Astrocyte of the spinal cord (primary cell): ENCODE measurements around the gene SMC4.
A peak's percentile ranks its signal among the peaks of the same experiment; 100 is the strongest.
"Not testable (repeated sequence)": the region's sequence is repeated elsewhere in the genome, so short reads cannot be mapped to it uniquely, and the experiment has no call there.

Experiments used
- DNase-seq: peaks from one replicate; pipeline ENCODE4 v3.0.0; 2011; ENCODE audit warnings: low read depth, low spot score
- H3K4me3 ChIP-seq: 2 replicates; pipeline ENCODE4 v1.5.1; 2011; ENCODE audit warnings: low read depth, mild to moderate bottlenecking, low read length, moderate library complexity
- in situ Hi-C: cut with HindIII; loops from 2 replicates; pipeline ENCODE4 v1.10.0; 2017; ENCODE audit warnings: low sequenced_read_pairs
- TF ChIP-seq, protein P1 (sequence below): IDR thresholded peaks from 2 replicates; pipeline ENCODE4 v1.5.1; 2012; ENCODE audit warnings: low read depth, mild to moderate bottlenecking, low read length, inconsistent platforms

The SMC4 gene

DNA sequence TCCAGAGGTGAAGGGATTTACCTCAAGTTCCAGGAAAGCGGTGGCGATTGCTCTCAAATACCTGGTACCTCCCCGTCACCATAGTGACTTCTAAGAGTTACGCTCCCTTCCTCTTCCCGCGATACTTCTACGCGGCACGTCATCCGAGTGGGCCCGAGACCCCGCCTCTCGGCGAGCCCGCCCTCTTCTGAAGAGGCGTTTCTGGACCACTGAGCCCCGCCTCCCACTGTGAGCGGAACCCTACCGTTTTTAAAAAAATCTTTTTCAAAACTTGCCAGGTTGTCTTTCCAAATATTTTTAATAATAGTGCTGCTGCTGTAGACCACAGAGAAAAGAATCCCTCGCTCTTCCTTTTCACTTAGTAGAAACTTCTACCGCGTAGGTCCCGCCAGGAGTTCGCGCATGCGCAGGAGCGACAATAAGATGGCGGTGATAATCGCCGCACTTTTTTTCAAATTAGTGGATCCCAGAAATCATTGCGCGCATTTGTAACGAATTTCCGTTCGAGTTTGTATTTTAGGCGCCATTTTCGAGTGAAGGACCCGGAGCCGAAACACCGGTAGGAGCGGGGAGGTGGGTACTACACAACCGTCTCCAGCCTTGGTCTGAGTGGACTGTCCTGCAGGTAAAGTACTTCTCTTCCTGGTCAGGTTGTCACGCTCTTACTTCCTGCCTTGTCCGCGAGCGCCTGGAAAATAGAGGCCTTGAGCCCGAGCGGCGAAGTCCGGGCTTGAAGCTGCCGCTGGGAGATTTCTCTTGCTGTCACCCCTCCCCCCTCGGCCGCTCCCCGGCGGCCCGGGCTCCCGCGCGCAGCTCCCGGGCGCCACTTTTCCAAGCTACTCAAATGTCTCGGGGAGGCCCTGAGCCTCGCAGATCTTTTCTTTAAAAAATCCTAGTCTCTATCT, at the start of gene SMC4, which contains the start of gene IFT80:
SMC4 (plus strand) TSS at position 526 of the 905 bp plus-strand sequence. CDS start 1,177 bp downstream, outside the sequence.
IFT80 (minus strand) TSS at position 101 of the 905 bp plus-strand sequence. CDS start 14,625 bp downstream, outside the sequence.
- TF ChIP-seq, protein P1, sequence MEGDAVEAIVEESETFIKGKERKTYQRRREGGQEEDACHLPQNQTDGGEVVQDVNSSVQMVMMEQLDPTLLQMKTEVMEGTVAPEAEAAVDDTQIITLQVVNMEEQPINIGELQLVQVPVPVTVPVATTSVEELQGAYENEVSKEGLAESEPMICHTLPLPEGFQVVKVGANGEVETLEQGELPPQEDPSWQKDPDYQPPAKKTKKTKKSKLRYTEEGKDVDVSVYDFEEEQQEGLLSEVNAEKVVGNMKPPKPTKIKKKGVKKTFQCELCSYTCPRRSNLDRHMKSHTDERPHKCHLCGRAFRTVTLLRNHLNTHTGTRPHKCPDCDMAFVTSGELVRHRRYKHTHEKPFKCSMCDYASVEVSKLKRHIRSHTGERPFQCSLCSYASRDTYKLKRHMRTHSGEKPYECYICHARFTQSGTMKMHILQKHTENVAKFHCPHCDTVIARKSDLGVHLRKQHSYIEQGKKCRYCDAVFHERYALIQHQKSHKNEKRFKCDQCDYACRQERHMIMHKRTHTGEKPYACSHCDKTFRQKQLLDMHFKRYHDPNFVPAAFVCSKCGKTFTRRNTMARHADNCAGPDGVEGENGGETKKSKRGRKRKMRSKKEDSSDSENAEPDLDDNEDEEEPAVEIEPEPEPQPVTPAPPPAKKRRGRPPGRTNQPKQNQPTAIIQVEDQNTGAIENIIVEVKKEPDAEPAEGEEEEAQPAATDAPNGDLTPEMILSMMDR: no peak
- in situ Hi-C loops: no loop called here
- peak; percentile 98 for DNase-seq
- H3K4me3 ChIP-seq: peak within 1 kb of the TSS; percentile 99

DNA sequence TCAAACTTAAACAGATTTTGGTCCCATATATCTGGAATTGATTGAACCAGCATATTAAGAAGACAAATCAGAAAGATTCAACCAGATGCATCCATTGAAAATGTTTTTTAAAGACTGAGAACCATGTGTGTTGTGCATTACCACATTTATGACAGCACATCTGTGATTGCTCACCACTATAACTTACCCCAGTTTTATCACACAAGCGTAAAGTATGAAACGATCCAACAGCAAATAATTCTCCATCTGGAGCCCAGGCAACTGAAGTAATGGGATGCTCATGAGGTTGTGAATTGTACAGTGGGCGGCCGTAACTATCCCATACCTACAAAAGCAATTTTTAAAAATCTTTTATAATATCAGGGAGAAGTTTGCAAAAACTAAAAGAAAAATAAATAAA, 43.6 kb upstream of the SMC4 start:
- TF ChIP-seq, protein P1: no peak
- H3K4me3 ChIP-seq: no peak overlapping the region
- DNase-seq: no peak
- in situ Hi-C loops: no loop called here

DNA sequence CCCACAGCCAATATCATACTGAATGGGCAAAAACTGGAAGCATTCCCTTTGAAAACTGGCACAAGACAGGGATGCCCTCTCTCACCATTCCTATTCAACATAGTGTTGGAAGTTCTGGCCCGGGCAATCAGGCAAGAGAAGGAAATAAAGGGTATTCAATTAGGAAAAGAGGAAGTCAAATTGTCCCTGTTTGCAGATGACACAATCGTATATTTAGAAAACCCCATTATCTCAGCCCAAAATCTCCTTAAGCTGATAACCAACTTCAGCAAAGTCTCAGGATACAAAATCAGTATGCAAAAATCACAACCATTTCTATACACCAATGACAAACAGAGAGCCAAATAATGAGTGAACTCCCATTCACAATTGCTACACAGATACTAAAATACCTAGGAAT, 36.6 kb upstream of the SMC4 start:
- DNase-seq, in situ Hi-C loops, H3K4me3 ChIP-seq: not testable (repeated sequence)

DNA sequence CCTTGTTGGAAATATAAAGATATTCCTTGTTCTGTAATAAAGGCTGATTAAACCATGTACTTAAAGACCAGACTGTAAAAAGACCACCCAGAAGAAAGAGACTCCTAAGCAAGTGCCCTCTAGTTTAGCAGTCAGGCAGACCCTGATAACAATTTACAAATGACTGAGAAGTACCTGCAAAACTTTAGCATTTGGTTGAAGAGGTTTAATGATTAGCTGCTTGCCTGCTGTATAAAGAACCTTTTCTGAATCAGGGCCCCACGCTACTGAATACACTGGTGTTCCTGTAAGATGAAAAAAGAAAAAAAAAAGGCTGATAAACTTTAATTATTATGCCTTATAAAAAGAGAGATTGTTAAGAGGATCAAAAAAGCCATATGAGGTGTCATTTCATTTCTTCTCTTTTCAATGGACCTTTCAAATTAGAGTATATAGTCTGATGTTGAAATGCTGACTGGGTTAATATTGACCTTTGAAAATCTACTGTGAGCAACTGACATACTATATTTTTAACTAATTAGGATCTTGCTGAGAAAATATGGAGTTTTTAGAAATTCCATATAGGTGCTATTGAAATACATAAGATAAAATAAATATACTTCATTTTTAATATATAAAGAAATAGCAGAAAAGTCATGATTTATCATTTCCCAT, 33.5 kb upstream of the SMC4 start:
- H3K4me3 ChIP-seq: no peak overlapping the region
- no peak for DNase-seq
- TF ChIP-seq, protein P1: no peak
- in situ Hi-C loops: no loop called here

- no peak overlapping the region for H3K4me3 ChIP-seq
- DNase-seq: no peak
- TF ChIP-seq, protein P1: no peak
- in situ Hi-C loops: no loop called here
Measured at GRCh38 chr3:160368804-160369203, 30.6 kb upstream of the SMC4 start.

DNA sequence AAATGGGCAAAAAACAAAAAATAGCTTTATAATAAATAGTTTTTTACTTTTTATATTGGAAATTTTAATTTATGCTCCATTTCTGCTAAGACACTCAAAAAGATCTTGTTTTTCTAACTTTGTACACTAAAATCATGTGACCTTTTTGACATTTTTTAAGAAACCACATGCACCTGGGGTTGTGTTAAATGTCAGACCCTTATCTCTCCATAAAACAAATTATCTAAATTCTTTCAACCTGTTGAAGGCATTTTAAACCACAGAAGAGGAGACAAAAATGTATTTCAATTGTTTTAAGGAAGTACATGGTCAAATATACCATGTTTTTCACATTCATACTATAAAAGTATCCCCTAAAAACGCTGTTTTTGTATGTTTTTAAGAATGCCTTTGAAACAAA, 29.7 kb upstream of the SMC4 start:
- TF ChIP-seq, protein P1: no peak
- no peak overlapping the region for H3K4me3 ChIP-seq
- no peak for DNase-seq
- in situ Hi-C loops: no loop called here
